Vagina (tissue), 2 donors: ENCODE measurements around the gene BMS1.

Source experiments
- POLR2A ChIP-seq, 2 donors: fragments of 450-650 bp; IDR thresholded peaks; one replicate each; pipeline ENCODE4 v1.6.1; 2017; ENCODE audit warnings: antibody characterized with exemption in 2 of 2, mild to moderate bottlenecking in 2 of 2, moderate library complexity in 2 of 2
- TF ChIP-seq, protein P1 (sequence below), 3 experiments: fragments of 450-650 bp in 2 of 3; fragments of 200-600 bp in 1 of 3; sonication (generic) in 1 of 3; IDR thresholded peaks; one replicate each; pipeline ENCODE4 v1.5.1; 2017 to 2019; ENCODE audit warnings: antibody characterized with exemption in 3 of 3, mild to moderate bottlenecking in 2 of 3, moderate library complexity in 2 of 3

DNA sequence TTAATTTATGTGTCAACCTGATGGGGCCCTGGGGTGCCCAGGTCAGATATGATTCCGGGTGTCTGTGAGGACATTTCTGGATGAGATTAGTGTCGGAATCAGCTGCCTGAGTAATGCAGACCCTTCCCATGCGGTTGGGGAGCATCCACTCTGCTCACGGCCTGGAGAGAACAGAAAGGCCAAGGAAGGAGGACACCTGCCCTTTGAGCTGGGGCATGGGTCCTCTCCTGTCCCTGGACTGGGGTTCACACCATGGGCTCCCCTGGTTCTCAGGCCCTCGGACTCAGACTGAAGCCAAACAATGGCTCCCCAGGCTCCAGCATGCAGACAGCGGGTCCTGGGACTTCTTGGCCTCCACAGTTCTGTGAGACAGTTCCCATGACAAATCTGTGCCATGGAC is 94.3 kb downstream of the BMS1 start:
- TF ChIP-seq, protein P1, sequence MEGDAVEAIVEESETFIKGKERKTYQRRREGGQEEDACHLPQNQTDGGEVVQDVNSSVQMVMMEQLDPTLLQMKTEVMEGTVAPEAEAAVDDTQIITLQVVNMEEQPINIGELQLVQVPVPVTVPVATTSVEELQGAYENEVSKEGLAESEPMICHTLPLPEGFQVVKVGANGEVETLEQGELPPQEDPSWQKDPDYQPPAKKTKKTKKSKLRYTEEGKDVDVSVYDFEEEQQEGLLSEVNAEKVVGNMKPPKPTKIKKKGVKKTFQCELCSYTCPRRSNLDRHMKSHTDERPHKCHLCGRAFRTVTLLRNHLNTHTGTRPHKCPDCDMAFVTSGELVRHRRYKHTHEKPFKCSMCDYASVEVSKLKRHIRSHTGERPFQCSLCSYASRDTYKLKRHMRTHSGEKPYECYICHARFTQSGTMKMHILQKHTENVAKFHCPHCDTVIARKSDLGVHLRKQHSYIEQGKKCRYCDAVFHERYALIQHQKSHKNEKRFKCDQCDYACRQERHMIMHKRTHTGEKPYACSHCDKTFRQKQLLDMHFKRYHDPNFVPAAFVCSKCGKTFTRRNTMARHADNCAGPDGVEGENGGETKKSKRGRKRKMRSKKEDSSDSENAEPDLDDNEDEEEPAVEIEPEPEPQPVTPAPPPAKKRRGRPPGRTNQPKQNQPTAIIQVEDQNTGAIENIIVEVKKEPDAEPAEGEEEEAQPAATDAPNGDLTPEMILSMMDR (IDR thresholded peaks at IDR 0.05), result no peak
- no peak for TF ChIP-seq POLR2A (IDR thresholded peaks at IDR 0.05)
